Rectal smooth muscle tissue (tissue), 1 donor: ENCODE results near the gene PARD3.
"Not testable (repeated sequence)": the region's sequence is repeated elsewhere in the genome, so short reads cannot be mapped to it uniquely, and the experiment has no call there.

Experiments
- H3K27ac ChIP-seq: one replicate; pipeline ENCODE4 v1.7.0; 2013; ENCODE audit warnings: low read depth, low read length, inconsistent platforms
- H3K27me3 ChIP-seq: one replicate; pipeline ENCODE4 v1.7.0; 2013; ENCODE audit warnings: low read length; ENCODE audit not compliant: control insufficient read depth, insufficient read depth
- H3K36me3 ChIP-seq: one replicate; pipeline ENCODE4 v1.7.0; 2013; ENCODE audit warnings: low read length; ENCODE audit not compliant: control insufficient read depth, insufficient read depth
- H3K4me1 ChIP-seq: one replicate; pipeline ENCODE4 v1.7.0; 2013; ENCODE audit warnings: low read length; ENCODE audit not compliant: control insufficient read depth, insufficient read depth
- H3K4me3 ChIP-seq: one replicate; pipeline ENCODE4 v1.7.0; 2013; ENCODE audit warnings: low read length
- H3K9ac ChIP-seq: one replicate; pipeline ENCODE4 v1.7.0; 2013; ENCODE audit warnings: low read length

Gene PARD3

DNA sequence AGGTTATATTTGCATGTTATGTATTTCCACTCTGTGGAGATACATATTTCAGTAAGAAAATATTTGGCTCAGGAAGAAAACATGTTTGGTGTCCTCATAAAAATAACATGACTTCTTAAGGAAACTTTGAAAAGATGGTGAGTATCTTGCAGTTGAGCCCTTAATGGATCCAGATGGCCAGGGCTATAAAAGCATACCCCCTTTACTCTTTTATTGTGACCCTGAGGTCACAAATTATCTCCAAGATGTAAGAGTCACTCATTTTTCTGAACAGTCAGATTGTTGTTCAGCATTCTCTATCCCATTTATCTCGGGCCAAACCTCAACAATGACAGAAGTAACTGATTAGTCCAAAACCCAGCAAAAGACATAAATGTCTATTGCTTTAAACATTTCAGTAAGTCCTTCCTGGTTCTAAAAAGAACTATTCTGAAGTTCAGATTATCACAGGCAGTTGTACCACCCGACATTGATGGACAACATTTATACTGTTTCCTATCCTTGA is 539.4 kb downstream of the PARD3 start:
- no peak overlapping the region for H3K27ac ChIP-seq
- H3K36me3 ChIP-seq, result no peaks in the 10 kb centered on the region
- H3K4me3 ChIP-seq, result no peak overlapping the region
- H3K4me1 ChIP-seq, result no peaks in the 10 kb centered on the region
- no peaks in the 10 kb centered on the region for H3K27me3 ChIP-seq
- no peak overlapping the region for H3K9ac ChIP-seq

- no peak overlapping the region for H3K9ac ChIP-seq
- no peak overlapping the region for H3K4me3 ChIP-seq
- H3K27me3 ChIP-seq, result no peaks in the 10 kb centered on the region
- H3K4me1 ChIP-seq, result no peaks in the 10 kb centered on the region
- H3K27ac ChIP-seq, result no peak overlapping the region
- no peaks in the 10 kb centered on the region for H3K36me3 ChIP-seq
Measured at GRCh38 chr10:34274906-34275305, 540.2 kb downstream of the PARD3 start.

DNA sequence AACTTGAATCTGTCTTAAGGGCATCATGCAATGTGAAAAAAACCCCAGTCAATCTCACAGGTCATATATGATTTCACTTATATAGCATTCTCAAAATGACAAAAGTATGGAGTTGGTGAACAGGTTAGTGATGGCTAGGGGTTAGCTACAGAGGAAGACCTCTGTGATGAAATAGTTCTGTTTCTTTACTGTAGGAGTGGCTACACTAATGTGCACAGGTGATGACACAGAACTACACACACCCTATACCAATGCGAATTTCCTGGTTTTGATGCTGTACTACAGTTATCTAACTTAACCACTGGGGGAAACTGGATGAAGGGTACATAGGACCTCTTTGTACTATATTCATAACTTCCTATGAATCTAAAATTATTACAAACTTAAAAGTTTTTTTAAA is 541.8 kb downstream of the PARD3 start:
- Histone ChIP-seq H3K36me3 (no peaks in the 10 kb centered on the region), H3K4me1 (no peaks in the 10 kb centered on the region)

GRCh38 chr10:34272316-34272715 is 542.8 kb downstream of the PARD3 start:
- Histone ChIP-seq H3K4me1 (no peaks in the 10 kb centered on the region), H3K36me3 (no peaks in the 10 kb centered on the region), H3K9ac (no peak overlapping the region), H3K27ac (no peak overlapping the region), H3K4me3 (no peak overlapping the region), H3K27me3 (no peaks in the 10 kb centered on the region)

More for the DNA sequence above, 541.8 kb downstream of the PARD3 start:
- Histone ChIP-seq H3K27me3 (no peaks in the 10 kb centered on the region), H3K27ac (no peak overlapping the region), H3K4me3 (no peak overlapping the region), H3K9ac (no peak overlapping the region)

GRCh38 chr10:34268410-34268809 is 546.7 kb downstream of the PARD3 start:
- not testable (repeated sequence) for H3K4me1 ChIP-seq, H3K27ac ChIP-seq, H3K4me3 ChIP-seq, H3K36me3 ChIP-seq, H3K9ac ChIP-seq, H3K27me3 ChIP-seq

DNA sequence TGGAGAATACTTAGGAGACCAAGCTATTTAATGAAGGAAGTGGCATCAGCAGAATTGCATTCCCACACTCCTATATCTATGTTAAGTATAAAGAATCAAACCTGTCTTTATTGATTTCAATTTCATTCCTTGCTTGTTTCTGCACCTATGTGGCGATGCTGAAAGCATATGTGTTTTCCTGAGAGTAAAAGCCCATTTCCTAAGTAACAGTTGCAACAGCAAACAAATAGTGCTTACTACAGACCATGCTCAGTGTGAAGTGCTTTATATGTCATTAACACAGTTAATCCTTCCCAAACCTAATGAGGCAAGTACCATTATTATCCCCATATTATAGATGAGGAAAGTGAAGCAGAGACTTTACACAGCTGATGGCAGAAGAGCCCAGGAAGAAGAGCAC is 552.1 kb downstream of the PARD3 start:
- no peak overlapping the region for H3K9ac ChIP-seq
- H3K4me1 ChIP-seq, result no peaks in the 10 kb centered on the region
- H3K27me3 ChIP-seq, result no peaks in the 10 kb centered on the region
- H3K27ac ChIP-seq, result no peak overlapping the region
- H3K4me3 ChIP-seq, result no peak overlapping the region
- no peaks in the 10 kb centered on the region for H3K36me3 ChIP-seq

DNA sequence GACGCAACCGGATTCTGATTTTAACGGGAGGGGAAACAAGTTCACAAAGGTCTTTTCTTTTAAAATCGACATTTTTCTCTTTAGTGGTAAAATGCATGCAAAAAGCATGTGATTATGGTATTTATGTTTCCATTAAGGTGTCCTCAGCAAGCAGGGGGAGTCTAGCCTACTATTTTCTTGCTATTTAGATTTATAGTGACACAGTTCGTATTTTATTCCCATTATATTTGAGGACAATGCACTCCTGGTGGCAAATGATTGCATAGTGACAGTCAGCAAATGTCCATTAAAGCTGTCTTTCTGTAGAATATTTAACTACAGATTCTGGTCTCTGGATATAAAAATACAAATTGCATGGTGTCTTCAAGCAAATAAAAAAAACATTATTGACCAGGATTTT is 554.2 kb downstream of the PARD3 start:
- H3K27ac ChIP-seq, result no peak overlapping the region
- H3K4me1 ChIP-seq, result no peaks in the 10 kb centered on the region
- H3K9ac ChIP-seq, result no peak overlapping the region
- no peaks in the 10 kb centered on the region for H3K36me3 ChIP-seq
- H3K4me3 ChIP-seq, result no peak overlapping the region
- no peaks in the 10 kb centered on the region for H3K27me3 ChIP-seq

- no peaks in the 10 kb centered on the region for H3K4me1 ChIP-seq
- H3K27ac ChIP-seq, result no peak overlapping the region
- no peak overlapping the region for H3K9ac ChIP-seq
- no peaks in the 10 kb centered on the region for H3K27me3 ChIP-seq
- H3K36me3 ChIP-seq, result no peaks in the 10 kb centered on the region
- no peak overlapping the region for H3K4me3 ChIP-seq
Measured at GRCh38 chr10:34256216-34256615, 558.9 kb downstream of the PARD3 start.

DNA sequence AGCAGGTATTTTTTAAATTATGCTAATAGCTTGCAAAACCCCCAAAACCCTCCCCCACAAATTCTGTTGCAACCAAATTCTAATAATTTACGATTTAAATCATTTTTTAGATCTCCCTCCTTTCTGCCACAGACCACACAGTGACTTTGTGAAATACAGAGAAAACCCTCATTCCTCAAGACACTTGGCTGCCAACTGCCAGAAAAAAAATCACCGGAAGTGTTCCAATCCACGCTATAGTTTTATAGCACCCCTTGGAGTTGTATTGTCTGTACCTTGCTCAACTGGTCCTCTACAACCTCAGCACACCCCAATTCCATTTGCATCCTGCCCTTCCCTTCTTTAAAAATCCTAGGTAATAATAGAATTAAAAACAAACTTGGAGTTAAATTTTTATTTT is 560.1 kb downstream of the PARD3 start:
- Histone ChIP-seq H3K27me3 (no peaks in the 10 kb centered on the region), H3K4me3 (no peak overlapping the region), H3K9ac (no peak overlapping the region), H3K27ac (no peak overlapping the region), H3K4me1 (no peaks in the 10 kb centered on the region), H3K36me3 (no peaks in the 10 kb centered on the region)

DNA sequence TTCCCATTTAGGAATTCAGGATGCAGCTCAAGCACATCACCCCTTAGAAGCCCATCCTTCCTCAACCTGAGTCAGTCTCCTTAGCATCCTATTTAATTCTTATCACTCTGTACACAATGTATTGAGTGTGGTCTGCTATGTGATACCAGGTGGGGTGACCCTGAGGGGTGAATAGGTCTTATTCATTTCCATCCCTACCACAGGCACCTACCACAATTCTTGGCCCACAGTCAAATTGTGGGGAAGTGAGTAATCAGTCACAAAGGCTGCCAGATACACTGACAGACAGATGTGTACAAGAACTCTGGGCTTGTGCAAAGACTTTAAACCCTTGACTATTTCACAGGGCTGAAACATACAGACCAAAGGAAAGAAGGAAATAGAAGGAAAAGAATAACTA is 560.5 kb downstream of the PARD3 start:
- no peaks in the 10 kb centered on the region for H3K27me3 ChIP-seq
- no peak overlapping the region for H3K27ac ChIP-seq
- H3K4me1 ChIP-seq, result no peaks in the 10 kb centered on the region
- H3K4me3 ChIP-seq, result no peak overlapping the region
- H3K9ac ChIP-seq, result no peak overlapping the region
- no peaks in the 10 kb centered on the region for H3K36me3 ChIP-seq

DNA sequence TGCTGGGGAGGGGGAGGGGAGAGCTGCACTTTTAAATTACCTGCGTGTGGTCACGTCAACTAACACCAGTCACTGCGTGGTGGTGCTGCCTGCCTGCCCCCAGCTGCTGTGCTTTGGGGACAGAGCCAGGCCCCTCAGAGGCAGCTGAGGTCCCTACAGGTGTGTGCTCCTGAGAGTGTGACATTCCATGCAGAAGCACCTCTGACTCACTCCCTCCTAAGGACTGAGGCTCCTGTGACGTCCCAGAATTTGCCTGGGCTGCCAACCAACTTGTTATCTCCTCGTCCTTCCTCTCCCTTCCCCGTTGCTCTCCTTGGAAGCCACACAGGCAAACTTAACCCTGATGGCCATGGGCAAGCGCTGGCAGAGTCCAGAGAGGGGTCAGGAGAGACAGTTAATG is 563.0 kb downstream of the PARD3 start:
- H3K9ac ChIP-seq, result no peak overlapping the region
- H3K4me1 ChIP-seq, result no peaks in the 10 kb centered on the region
- H3K27me3 ChIP-seq, result no peaks in the 10 kb centered on the region
- H3K27ac ChIP-seq, result no peak overlapping the region
- H3K4me3 ChIP-seq, result no peak overlapping the region
- no peaks in the 10 kb centered on the region for H3K36me3 ChIP-seq

DNA sequence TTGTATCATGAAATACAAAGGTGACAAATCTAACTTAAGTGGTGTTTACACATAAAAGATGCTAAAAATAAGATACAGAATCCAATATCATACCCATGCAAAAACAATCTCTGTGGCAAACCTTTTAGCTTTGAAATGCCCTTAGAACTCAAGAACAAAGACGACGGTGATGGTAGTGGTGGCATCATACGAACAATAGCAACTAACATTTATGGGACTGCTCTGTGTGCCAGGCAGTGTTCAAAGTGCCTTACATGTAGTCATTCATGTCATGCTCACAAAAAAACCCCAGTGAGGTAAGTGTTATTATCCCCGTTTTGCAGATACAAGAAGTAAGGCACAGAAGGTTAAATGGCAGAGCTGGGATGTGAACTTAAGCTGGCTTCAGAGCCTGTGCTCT is 563.9 kb downstream of the PARD3 start:
- Histone ChIP-seq H3K9ac (no peak overlapping the region), H3K4me3 (no peak overlapping the region), H3K36me3 (no peaks in the 10 kb centered on the region), H3K27me3 (no peaks in the 10 kb centered on the region), H3K27ac (no peak overlapping the region), H3K4me1 (no peaks in the 10 kb centered on the region)

DNA sequence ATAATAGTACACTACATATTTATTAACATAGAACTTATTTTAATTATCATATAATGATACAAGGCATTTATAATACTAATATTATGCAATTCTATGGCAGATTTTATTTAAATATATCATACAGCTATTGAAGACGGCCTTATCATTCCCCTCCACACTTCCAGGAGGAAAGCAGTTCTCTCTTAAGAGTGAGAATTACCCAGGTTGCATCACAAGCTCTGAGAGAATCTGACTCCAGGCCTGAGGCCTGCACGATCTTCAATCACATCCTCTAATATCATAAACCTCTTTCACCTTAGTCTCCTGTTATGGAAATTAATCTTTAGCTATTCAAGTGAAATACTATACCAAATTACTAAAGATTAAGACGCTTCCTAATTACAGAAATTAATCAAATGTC is 564.4 kb downstream of the PARD3 start:
- no peak overlapping the region for H3K9ac ChIP-seq
- no peaks in the 10 kb centered on the region for H3K36me3 ChIP-seq
- H3K27me3 ChIP-seq, result no peaks in the 10 kb centered on the region
- no peaks in the 10 kb centered on the region for H3K4me1 ChIP-seq
- H3K4me3 ChIP-seq, result no peak overlapping the region
- no peak overlapping the region for H3K27ac ChIP-seq
